Calu3 (cell line): ENCODE results near the gene PCNX1. TPM values are rescaled to one million over a fixed set of nuclear protein-coding genes. Genes with fewer than 3 reads are reported as not detected.

Experiments used
- BruUV-seq: library from RNA; stranded (reverse); fragments of 400-500 nt; replicated peaks from 2 replicates; lab custom pipeline; 2021; lab: Mats Ljungman, UMichigan
- CTCF ChIA-PET: fragments of 300-600 bp; sonication (Branson Sonifier 250); formaldehyde crosslinking; loops from one replicate; lab custom pipeline; 2022; ENCODE audit warnings: antibody characterized with exemption; lab: Charles Lee
- DNase-seq: peaks from one replicate; pipeline ENCODE4 v3.0.0; 2022
- H3K27ac Mint-ChIP-seq: one replicate; pipeline ENCODE4 v1.8.0; 2022; ENCODE audit warnings: mixed read lengths; ENCODE audit not compliant: unreplicated experiment
- H3K27me3 Mint-ChIP-seq: one replicate; pipeline ENCODE4 v1.8.0; 2022; ENCODE audit warnings: mixed read lengths; ENCODE audit not compliant: unreplicated experiment
- H3K36me3 Mint-ChIP-seq: one replicate; pipeline ENCODE4 v1.8.0; 2022; ENCODE audit warnings: mild to moderate bottlenecking, moderate library complexity, mixed read lengths; ENCODE audit not compliant: insufficient read depth, unreplicated experiment
- H3K4me1 Mint-ChIP-seq: one replicate; pipeline ENCODE4 v1.8.0; 2022; ENCODE audit warnings: mild to moderate bottlenecking, low read depth, mixed read lengths; ENCODE audit not compliant: unreplicated experiment
- H3K4me3 Mint-ChIP-seq: one replicate; pipeline ENCODE4 v1.8.0; 2022; ENCODE audit warnings: mild to moderate bottlenecking, low read depth, moderate library complexity, mixed read lengths; ENCODE audit not compliant: unreplicated experiment
- H3K9me3 Mint-ChIP-seq: one replicate; pipeline ENCODE4 v1.8.0; 2022; ENCODE audit warnings: low read depth, mixed read lengths; ENCODE audit not compliant: unreplicated experiment
- CTCF ChIP-seq: fragments of 200-600 bp; IDR thresholded peaks from one replicate; pipeline ENCODE4 v1.8.0; 2022; ENCODE audit warnings: antibody characterized with exemption; ENCODE audit not compliant: unreplicated experiment
- intact Hi-C: fragments of 100-400 bp; cut with micrococcal nuclease; formaldehyde crosslinking; loops from one replicate; pipeline ENCODE4 v1.10.0; 2022; ENCODE audit not compliant: unreplicated experiment
- total RNA-seq: library from RNA; stranded (reverse); gene quantifications from 2 replicates; pipeline ENCODE4 v1.2.3, GENCODE V29; 2022

PCNX1 gene
- total RNA-seq, 1 experiment from 2014 or later, result 34.1 TPM

DNA sequence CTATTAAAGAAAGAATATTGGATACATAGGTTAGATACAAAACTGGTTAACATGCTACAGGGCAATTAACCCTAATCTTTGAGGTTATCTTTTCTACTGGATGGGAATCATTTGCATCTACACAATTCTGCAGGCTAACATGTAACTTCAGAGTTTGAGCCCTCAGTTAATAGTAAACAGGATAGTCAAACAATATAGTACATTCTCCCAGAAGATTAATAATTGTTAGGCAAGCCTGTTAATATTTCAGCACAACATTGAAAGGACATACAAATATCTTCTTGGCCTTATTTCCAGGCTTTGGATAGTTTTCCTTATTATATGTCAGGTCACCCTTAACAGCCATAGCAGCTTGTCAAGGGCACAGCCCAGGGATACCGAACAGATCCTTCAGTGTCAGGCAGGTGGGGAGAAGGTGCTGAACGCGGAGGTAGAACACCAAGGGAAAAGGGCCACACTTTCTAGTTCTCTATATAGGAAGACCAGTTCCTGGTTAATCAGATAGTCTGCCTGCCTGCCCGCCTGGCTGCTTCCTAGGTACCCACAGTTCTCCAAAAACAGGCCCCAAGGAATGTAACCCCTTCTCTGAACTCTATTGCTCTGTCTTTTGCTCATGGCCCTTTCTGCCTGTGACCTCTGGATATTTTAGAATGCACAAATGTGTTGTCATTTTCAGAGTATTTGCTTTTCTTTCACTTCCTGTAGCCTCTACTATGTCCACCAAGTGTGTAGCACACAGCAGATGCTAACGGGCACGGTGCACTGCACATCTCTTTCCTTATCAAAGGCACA, 256.0 kb downstream of the PCNX1 start:
- H3K36me3 Mint-ChIP-seq, result peaks cover 5% of the 10 kb centered on the region

GRCh38 chr14:71163842-71164629, 256.8 kb downstream of the PCNX1 start:
- peak overlapping the region; percentile 71 for H3K27ac Mint-ChIP-seq
- no peak for DNase-seq
- peaks cover 3% of the 10 kb centered on the region for H3K9me3 Mint-ChIP-seq
- intact Hi-C loops, result no loop called here
- peaks cover 8% of the 10 kb centered on the region for H3K27me3 Mint-ChIP-seq
- CTCF ChIA-PET, result no interaction called here
- peaks cover 5% of the 10 kb centered on the region for H3K36me3 Mint-ChIP-seq
- no peak for TF ChIP-seq CTCF
- H3K4me1 Mint-ChIP-seq, result peaks cover 38% of the 10 kb centered on the region
- H3K4me3 Mint-ChIP-seq, result no peak overlapping the region
- no TSS peak for BruUV-seq

More for the DNA sequence above, 256.0 kb downstream of the PCNX1 start:
- no peak for TF ChIP-seq CTCF
- no peak overlapping the region for H3K4me3 Mint-ChIP-seq
- H3K27me3 Mint-ChIP-seq, result peaks cover under 1% of the 10 kb centered on the region
- intact Hi-C loops, result no loop called here
- H3K27ac Mint-ChIP-seq, result peak overlapping the region; percentile 71
- H3K4me1 Mint-ChIP-seq, result peaks cover 38% of the 10 kb centered on the region
- H3K9me3 Mint-ChIP-seq, result no peaks in the 10 kb centered on the region
- no TSS peak for BruUV-seq
- no peak for DNase-seq
- CTCF ChIA-PET, result interaction anchor here (1.2 kb wide), 1 partner anchor 32 kb away, joined by 3 read pairs; no protein-coding TSS in a partner anchor

Other genes starting within 250 kb of the PCNX1 start
- 23.3 and 24.3 TPM in 2 replicates for gene MAP3K9, start 97.9 kb upstream of the PCNX1 start, total RNA-seq